HEK293 (cell line): ENCODE results near the gene GNAI2.
A peak's percentile ranks its signal among the peaks of the same experiment; 100 is the strongest.

Experiments
- EGR2 ChIP-seq: fragments of 450-650 bp; formaldehyde crosslinking; IDR thresholded peaks from 2 replicates; pipeline ENCODE4 v1.5.1; 2016; ENCODE audit warnings: low read depth, missing biosample characterization, missing genetic modification characterization
- GLIS2 ChIP-seq: fragments of 450-650 bp; formaldehyde crosslinking; IDR thresholded peaks from 2 replicates; pipeline ENCODE4 v1.5.1; 2016; ENCODE audit warnings: missing biosample characterization, missing genetic modification characterization
- KLF17 ChIP-seq: fragments of 450-650 bp; formaldehyde crosslinking; IDR thresholded peaks from 2 replicates; pipeline ENCODE4 v1.5.1; 2016; ENCODE audit warnings: missing biosample characterization, missing genetic modification characterization
- KLF8 ChIP-seq: fragments of 450-650 bp; formaldehyde crosslinking; IDR thresholded peaks from 2 replicates; pipeline ENCODE4 v1.5.1; 2016; ENCODE audit warnings: missing biosample characterization, missing genetic modification characterization
- SP7 ChIP-seq: fragments of 450-650 bp; formaldehyde crosslinking; IDR thresholded peaks from 2 replicates; pipeline ENCODE4 v1.5.1; 2016; ENCODE audit warnings: missing biosample characterization, missing genetic modification characterization
- WT1 ChIP-seq: fragments of 450-650 bp; formaldehyde crosslinking; IDR thresholded peaks from 2 replicates; pipeline ENCODE4 v1.5.1; 2016; ENCODE audit warnings: missing biosample characterization, missing genetic modification characterization
- ZBTB6 ChIP-seq: fragments of 450-650 bp; formaldehyde crosslinking; IDR thresholded peaks from 2 replicates; pipeline ENCODE4 v1.5.1; 2017; ENCODE audit warnings: missing biosample characterization, missing genetic modification characterization
- ZNF132 ChIP-seq: fragments of 450-650 bp; formaldehyde crosslinking; IDR thresholded peaks from 2 replicates; pipeline ENCODE4 v1.5.1; 2017; ENCODE audit warnings: missing biosample characterization, missing genetic modification characterization, borderline replicate concordance
- ZNF140 ChIP-seq: fragments of 450-650 bp; formaldehyde crosslinking; IDR thresholded peaks from 2 replicates; pipeline ENCODE4 v1.5.1; 2016; ENCODE audit warnings: missing biosample characterization, missing genetic modification characterization
- ZNF175 ChIP-seq: fragments of 450-650 bp; formaldehyde crosslinking; IDR thresholded peaks from 2 replicates; pipeline ENCODE4 v1.5.1; 2016; ENCODE audit warnings: missing biosample characterization, missing genetic modification characterization
- ZNF280D ChIP-seq: fragments of 450-650 bp; formaldehyde crosslinking; IDR thresholded peaks from 2 replicates; pipeline ENCODE4 v1.5.1; 2016; ENCODE audit warnings: missing biosample characterization, missing genetic modification characterization
- ZNF341 ChIP-seq: fragments of 450-650 bp; formaldehyde crosslinking; IDR thresholded peaks from 2 replicates; pipeline ENCODE4; 2016; ENCODE audit warnings: low read depth, missing biosample characterization, missing genetic modification characterization
- ZNF501 ChIP-seq: fragments of 450-650 bp; formaldehyde crosslinking; IDR thresholded peaks from 2 replicates; pipeline ENCODE4 v1.5.1; 2016; ENCODE audit warnings: missing biosample characterization, missing genetic modification characterization
- ZNF600 ChIP-seq: fragments of 450-650 bp; formaldehyde crosslinking; IDR thresholded peaks from 2 replicates; pipeline ENCODE4 v1.5.1; 2016; ENCODE audit warnings: missing biosample characterization, missing genetic modification characterization
- ZNF610 ChIP-seq: fragments of 450-650 bp; formaldehyde crosslinking; IDR thresholded peaks from 2 replicates; pipeline ENCODE4 v1.5.1; 2016; ENCODE audit warnings: missing biosample characterization, missing genetic modification characterization, borderline replicate concordance
- ZNF639 ChIP-seq: fragments of 450-650 bp; formaldehyde crosslinking; IDR thresholded peaks from 2 replicates; pipeline ENCODE4 v1.5.1; 2016; ENCODE audit warnings: missing biosample characterization, missing genetic modification characterization
- ZNF670 ChIP-seq: fragments of 450-650 bp; formaldehyde crosslinking; IDR thresholded peaks from 2 replicates; pipeline ENCODE4 v1.5.1; 2016; ENCODE audit warnings: missing biosample characterization, missing genetic modification characterization, low read depth
- ZSCAN30 ChIP-seq: fragments of 450-650 bp; IDR thresholded peaks from 2 replicates; pipeline ENCODE4 v1.5.1; 2018; ENCODE audit warnings: missing biosample characterization, mild to moderate bottlenecking, missing genetic modification characterization, moderate library complexity
- ZSCAN5A ChIP-seq: fragments of 450-650 bp; formaldehyde crosslinking; IDR thresholded peaks from 2 replicates; pipeline ENCODE4 v1.5.1; 2016; ENCODE audit warnings: missing biosample characterization, missing genetic modification characterization
- TF ChIP-seq, protein P1 (sequence below): fragments of 450-650 bp; formaldehyde crosslinking; IDR thresholded peaks from 2 replicates; pipeline ENCODE4 v1.5.1; 2017; ENCODE audit warnings: missing biosample characterization, missing genetic modification characterization
- TF ChIP-seq, protein P2 (sequence below): fragments of 450-650 bp; formaldehyde crosslinking; IDR thresholded peaks from 2 replicates; pipeline ENCODE4 v1.5.1; 2016; ENCODE audit warnings: missing biosample characterization, missing genetic modification characterization
- TF ChIP-seq, protein P3 (sequence below): fragments of 450-650 bp; formaldehyde crosslinking; IDR thresholded peaks from 2 replicates; pipeline ENCODE4 v1.5.1; 2017; ENCODE audit warnings: missing biosample characterization, missing genetic modification characterization
- TF ChIP-seq, protein P4 (sequence below): fragments of 450-650 bp; formaldehyde crosslinking; IDR thresholded peaks from 2 replicates; pipeline ENCODE4 v1.5.1; 2016; ENCODE audit warnings: missing biosample characterization, missing genetic modification characterization

The GNAI2 gene

GRCh38 chr3:50268703-50269451 is 32.9 kb downstream of the GNAI2 start, which contains the start of gene SEMA3B (continued):
- TF ChIP-seq ZNF175 (no peak), ZNF132 (no peak), ZNF280D (tag by site-specific recombination) (no peak), ZNF140 (tag by site-specific recombination) (no peak), ZSCAN5A (no peak), ZNF670 (tag by site-specific recombination) (no peak), ZNF341 (tag by site-specific recombination) (no peak), KLF8 (peak; percentile 33; the same call in 1 of the 2 replicates), GLIS2 (tag by site-specific recombination) (peak; percentile 52), WT1 (tag by site-specific recombination) (peak; percentile 66), ZNF501 (no peak), ZBTB6 (tag by site-specific recombination) (no peak), ZNF610 (tag by site-specific recombination) (no peak), ZSCAN30 (tag by site-specific recombination) (no peak), KLF17 (tag by site-specific recombination) (peak; percentile 98), SP7 (tag by site-specific recombination) (peak; percentile 46; the same call in 1 of the 2 replicates), ZNF639 (no peak), EGR2 (tag by site-specific recombination) (peak; percentile 61), ZNF600 (tag by site-specific recombination) (peak; percentile 58)
- TF ChIP-seq, protein P1, sequence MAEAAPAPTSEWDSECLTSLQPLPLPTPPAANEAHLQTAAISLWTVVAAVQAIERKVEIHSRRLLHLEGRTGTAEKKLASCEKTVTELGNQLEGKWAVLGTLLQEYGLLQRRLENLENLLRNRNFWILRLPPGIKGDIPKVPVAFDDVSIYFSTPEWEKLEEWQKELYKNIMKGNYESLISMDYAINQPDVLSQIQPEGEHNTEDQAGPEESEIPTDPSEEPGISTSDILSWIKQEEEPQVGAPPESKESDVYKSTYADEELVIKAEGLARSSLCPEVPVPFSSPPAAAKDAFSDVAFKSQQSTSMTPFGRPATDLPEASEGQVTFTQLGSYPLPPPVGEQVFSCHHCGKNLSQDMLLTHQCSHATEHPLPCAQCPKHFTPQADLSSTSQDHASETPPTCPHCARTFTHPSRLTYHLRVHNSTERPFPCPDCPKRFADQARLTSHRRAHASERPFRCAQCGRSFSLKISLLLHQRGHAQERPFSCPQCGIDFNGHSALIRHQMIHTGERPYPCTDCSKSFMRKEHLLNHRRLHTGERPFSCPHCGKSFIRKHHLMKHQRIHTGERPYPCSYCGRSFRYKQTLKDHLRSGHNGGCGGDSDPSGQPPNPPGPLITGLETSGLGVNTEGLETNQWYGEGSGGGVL = peak; percentile 93
- TF ChIP-seq, protein P2, sequence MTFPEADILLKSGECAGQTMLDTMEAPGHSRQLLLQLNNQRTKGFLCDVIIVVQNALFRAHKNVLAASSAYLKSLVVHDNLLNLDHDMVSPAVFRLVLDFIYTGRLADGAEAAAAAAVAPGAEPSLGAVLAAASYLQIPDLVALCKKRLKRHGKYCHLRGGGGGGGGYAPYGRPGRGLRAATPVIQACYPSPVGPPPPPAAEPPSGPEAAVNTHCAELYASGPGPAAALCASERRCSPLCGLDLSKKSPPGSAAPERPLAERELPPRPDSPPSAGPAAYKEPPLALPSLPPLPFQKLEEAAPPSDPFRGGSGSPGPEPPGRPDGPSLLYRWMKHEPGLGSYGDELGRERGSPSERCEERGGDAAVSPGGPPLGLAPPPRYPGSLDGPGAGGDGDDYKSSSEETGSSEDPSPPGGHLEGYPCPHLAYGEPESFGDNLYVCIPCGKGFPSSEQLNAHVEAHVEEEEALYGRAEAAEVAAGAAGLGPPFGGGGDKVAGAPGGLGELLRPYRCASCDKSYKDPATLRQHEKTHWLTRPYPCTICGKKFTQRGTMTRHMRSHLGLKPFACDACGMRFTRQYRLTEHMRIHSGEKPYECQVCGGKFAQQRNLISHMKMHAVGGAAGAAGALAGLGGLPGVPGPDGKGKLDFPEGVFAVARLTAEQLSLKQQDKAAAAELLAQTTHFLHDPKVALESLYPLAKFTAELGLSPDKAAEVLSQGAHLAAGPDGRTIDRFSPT = peak; percentile 51; the same call in 1 of the 2 replicates
- TF ChIP-seq, protein P3, sequence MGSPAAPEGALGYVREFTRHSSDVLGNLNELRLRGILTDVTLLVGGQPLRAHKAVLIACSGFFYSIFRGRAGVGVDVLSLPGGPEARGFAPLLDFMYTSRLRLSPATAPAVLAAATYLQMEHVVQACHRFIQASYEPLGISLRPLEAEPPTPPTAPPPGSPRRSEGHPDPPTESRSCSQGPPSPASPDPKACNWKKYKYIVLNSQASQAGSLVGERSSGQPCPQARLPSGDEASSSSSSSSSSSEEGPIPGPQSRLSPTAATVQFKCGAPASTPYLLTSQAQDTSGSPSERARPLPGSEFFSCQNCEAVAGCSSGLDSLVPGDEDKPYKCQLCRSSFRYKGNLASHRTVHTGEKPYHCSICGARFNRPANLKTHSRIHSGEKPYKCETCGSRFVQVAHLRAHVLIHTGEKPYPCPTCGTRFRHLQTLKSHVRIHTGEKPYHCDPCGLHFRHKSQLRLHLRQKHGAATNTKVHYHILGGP (tag by site-specific recombination) = no peak
- TF ChIP-seq, protein P4, sequence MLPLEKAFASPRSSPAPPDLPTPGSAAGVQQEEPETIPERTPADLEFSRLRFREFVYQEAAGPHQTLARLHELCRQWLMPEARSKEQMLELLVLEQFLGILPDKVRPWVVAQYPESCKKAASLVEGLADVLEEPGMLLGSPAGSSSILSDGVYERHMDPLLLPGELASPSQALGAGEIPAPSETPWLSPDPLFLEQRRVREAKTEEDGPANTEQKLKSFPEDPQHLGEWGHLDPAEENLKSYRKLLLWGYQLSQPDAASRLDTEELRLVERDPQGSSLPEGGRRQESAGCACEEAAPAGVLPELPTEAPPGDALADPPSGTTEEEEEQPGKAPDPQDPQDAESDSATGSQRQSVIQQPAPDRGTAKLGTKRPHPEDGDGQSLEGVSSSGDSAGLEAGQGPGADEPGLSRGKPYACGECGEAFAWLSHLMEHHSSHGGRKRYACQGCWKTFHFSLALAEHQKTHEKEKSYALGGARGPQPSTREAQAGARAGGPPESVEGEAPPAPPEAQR (tag by site-specific recombination) = no peak
